Vagina (tissue), 2 donors: Measurements from ENCODE around the gene IQSEC1.

Experiments
- POLR2A ChIP-seq, 2 donors: fragments of 450-650 bp; IDR thresholded peaks; one replicate each; pipeline ENCODE4 v1.6.1; 2017; ENCODE audit warnings: antibody characterized with exemption in 2 of 2, mild to moderate bottlenecking in 2 of 2, moderate library complexity in 2 of 2
- TF ChIP-seq, protein P1 (sequence below), 3 experiments: fragments of 450-650 bp in 2 of 3; fragments of 200-600 bp in 1 of 3; sonication (generic) in 1 of 3; IDR thresholded peaks; one replicate each; pipeline ENCODE4 v1.5.1; 2017 to 2019; ENCODE audit warnings: antibody characterized with exemption in 3 of 3, mild to moderate bottlenecking in 2 of 3, moderate library complexity in 2 of 3

DNA sequence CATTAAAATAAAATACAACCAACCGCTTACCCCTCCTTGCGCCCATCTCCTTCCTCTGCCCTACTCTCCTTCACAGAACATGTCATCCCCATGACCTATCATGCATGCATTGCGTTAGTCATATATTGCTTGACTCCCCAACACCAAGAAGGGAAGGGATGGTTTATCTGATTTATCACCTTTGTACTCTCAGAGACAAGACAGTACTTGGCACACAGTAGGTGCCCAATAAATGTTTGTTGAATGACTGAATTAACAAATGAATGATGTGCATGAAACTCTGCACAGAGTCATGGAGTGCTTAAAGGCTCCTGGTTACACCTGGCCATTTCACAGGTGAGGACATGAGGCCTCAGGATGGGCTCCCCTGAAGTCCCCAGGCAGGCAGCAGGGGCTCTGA lies 59.7 kb downstream of the IQSEC1 start:
- TF ChIP-seq, protein P1, sequence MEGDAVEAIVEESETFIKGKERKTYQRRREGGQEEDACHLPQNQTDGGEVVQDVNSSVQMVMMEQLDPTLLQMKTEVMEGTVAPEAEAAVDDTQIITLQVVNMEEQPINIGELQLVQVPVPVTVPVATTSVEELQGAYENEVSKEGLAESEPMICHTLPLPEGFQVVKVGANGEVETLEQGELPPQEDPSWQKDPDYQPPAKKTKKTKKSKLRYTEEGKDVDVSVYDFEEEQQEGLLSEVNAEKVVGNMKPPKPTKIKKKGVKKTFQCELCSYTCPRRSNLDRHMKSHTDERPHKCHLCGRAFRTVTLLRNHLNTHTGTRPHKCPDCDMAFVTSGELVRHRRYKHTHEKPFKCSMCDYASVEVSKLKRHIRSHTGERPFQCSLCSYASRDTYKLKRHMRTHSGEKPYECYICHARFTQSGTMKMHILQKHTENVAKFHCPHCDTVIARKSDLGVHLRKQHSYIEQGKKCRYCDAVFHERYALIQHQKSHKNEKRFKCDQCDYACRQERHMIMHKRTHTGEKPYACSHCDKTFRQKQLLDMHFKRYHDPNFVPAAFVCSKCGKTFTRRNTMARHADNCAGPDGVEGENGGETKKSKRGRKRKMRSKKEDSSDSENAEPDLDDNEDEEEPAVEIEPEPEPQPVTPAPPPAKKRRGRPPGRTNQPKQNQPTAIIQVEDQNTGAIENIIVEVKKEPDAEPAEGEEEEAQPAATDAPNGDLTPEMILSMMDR (IDR thresholded peaks at IDR 0.05), result no peak
- TF ChIP-seq POLR2A (IDR thresholded peaks at IDR 0.05), result no peak
